GM21825 (cell line): ENCODE results near the gene PRCD.

Experiments
- ATAC-seq: cut with Tn5 transposase; IDR thresholded peaks from one replicate; pipeline ENCODE4 v1.9.1; 2021; ENCODE audit warnings: mild to moderate bottlenecking, moderate library complexity; ENCODE audit not compliant: unreplicated experiment

Gene PRCD

DNA sequence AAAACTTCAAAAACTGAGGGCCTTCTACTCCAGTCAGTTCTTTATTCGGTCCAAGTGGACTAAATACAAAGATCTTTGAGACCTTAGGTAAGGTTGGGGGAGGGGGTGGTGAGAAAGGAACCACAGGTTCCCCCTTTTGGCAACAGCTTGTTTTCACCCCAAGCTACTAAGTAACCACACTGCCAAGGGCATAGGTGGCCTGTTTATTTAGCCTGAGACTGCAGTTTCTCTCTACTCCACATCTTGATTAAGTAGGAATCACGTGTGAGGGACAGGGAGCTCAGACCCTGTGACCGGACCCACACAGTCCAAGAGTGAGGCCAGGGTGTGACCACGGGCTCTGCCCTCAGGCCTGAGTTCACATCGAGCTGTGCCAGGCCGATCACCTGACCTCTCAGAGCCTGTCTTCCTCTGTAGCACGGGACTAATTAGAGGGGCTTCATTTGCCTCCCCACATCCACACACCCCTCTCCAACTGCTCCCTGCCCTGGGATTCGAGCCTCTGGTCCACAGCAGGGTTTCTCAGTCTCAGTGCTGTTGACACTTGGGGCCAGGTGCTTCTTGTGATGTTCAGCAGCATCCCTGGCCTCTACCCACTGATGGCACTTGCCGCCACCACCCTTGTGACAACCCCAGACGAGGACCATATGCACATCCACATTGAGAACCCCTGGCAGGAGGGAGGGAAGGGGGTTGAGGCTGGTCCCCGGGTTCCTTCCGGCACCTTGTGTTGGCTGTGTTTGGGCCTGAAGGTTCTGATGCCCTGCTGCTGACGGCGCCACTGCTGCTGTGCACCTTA is 28.0 kb downstream of the PRCD start:
- ATAC-seq, result no peak

DNA sequence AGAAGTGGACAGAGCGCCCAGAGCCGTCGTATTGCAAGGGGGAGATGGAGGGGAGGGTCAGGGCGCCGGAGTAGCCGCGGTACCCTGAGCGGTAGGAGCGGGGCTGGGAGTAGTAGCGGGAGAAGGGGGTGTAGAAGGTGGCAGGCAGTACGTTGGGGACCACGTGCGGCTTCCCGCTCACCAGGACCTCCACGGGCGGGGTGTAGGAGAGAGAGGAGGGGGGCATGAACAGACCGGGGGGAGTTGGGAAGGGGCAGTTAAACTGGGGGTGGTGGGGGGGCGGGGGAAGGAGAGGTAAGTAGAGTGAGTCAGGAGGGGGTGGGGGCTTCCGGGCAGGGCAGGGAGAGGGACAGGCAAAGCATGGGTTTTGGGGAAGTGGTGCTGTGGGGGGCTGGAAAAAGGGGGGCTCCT is 29.0 kb downstream of the PRCD start:
- no peak for ATAC-seq

DNA sequence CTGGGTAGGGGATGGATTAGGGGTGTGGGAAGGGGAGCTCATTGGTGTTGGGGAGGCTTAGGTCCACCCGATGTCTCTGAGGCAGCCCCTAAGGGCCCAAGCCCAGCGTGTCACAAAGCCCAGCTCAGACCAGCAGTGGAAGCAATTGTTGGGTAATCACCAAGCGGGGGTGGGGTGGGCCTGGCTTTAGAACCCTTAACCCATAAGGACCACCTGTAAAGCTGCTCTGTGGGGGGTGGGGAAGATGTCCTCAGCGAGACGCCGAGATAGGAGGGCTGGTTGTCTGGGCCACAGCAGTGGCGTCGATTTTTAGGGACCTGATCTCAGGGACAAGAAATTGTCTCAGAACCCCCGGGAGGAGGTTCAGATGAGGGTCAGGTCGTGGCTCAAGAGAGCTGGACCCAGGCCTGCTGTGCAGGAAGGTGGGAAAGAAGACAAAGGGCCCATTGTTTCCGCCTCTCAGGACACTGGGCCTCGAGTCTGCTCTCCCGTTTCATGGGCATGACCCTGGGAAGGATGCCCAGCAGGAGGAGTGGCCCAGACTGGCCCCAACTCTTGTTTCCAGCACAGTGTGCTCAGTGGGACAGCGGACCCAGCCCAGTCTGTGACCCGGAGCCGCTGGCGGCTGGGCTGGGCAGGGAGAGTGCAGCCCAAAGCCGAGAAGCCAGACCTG is 29.9 kb downstream of the PRCD start:
- ATAC-seq, result no peak

DNA sequence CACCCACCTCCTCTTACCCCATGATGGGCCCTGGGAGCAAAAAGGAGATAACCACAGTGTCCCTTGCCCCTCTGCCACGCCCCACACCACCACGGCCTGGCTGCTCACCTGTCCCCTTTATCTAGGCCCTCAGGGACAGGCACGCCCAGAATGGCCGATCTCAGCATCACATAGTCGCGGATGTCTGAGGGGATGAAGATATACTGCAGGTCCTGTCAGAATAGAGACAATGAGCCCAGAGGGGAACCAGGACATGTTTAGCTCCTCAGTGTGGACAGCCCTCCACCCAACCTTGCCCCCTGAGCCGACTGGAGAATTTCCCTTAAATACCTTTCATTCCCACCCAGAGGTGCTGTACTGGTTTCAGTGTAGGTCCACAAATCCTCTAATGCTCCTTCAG is 30.6 kb downstream of the PRCD start:
- ATAC-seq, result no peak

DNA sequence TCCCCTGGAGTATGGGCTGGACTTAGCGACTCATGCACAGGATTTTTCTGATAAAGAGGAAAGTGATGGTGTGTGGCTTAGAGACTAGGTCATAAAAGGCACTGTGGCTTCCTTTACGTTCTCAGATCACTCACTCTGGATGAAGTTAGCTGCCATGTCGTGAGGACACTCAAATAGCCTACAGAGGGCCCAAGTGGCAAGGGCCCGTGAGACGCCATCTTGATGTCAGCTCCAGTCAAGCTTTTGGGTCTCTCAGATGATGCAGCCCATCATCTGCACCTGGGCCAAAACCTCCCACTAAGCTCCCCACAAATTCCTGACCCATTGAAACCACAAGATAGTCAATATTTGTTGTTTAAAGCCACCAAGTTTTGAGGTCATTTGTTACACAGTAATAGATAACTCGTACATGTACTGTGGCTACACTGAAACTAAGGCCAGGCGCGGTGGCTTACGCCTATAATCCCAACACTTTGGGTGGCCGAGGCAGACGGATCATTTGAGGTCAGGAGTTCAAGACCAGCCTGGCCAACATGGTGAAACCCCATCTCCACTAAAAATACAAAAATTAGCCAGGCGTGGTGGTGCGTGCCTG is 31.1 kb downstream of the PRCD start:
- ATAC-seq, result no peak

DNA sequence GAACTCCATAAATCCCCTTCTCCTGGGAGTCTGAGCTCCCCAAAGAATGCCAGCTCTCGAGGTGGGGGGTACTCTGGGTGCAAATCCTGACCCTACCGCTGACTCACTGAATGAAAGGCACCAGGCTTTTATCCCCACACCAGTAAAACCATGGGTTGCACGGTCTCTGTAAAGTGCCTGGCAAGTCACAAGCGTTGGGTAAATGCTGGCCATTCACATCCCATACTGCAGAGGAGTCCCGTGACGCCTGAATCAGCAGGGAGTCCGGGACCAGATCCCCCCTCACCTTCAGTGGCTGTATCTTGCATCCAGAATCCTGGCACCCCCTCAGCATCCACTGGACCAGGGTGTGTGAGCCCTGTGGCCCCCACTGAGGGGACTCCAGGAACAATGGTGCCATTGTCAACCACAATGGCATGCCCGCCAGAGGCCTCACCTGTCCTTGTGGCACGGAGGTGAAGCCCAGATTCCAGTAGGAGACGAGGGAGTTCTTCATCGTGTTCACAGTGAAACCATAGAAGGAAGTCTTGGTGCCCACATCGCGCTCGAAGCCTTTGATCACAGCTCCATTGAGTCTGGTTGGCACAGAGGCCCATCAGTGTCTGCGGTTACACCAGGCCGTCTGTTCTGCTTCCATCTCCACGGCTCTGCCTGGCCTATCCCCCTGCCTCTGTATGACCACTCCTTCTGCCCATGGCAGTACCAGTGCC is 32.5 kb downstream of the PRCD start:
- no peak for ATAC-seq

DNA sequence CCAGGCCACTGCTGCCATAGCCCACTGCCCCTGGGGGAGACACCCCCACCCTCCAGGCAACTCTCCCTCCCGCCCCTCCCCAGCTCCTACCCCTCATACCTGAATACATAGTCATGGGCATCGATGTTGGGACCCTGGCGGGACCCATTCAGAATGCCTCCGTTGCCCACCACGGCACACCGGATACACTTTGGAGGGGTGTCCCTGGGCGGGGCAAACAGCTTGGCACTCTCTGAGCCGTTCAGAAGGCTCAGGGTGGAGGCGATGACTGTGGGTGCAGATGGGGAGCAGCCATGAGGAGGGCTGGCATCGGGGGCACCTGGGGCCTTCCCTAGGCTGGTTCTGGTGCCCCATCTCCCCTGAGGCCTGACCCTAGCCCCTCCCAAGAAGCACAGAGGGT is 33.3 kb downstream of the PRCD start:
- ATAC-seq, result no peak

DNA sequence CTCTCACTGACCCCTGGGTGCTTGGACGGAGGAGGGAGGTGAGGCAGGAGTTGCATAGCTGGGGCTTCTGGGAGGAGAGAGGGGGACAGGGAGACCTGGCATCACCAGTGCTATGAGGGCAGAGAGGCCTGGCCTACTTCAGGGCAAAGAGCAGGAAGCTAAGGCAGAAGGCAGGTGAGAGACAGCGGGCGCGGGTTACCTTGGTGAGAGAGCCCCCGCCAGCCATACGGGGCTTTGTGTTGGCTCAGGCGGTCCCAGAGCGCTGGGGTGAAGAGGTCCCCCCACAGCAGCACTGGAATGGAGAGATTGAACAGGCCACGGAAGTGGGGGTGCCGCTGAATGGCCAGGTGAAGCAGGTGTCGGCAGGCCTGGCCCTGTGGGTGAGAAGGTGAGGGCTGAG is 34.3 kb downstream of the PRCD start:
- ATAC-seq, result no peak

DNA sequence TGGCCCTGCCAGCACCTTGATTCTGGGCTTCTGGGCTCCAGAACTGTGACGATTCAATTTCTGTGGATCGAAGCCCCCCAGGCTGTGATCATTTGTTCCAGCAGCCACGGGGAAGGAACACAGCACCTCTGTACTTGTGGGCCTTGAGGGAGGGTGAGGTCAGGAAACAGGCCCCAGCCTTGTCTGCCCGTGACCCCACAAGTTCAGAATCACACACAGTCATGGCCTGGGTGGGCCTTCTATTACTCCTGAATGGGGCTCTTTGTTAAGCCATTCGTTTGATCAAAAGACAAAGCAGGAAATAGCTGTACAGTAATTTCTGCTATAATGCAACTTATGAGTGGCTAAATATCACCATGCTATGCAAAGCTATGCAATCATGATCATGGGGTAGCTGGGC is 35.7 kb downstream of the PRCD start:
- ATAC-seq, result no peak

DNA sequence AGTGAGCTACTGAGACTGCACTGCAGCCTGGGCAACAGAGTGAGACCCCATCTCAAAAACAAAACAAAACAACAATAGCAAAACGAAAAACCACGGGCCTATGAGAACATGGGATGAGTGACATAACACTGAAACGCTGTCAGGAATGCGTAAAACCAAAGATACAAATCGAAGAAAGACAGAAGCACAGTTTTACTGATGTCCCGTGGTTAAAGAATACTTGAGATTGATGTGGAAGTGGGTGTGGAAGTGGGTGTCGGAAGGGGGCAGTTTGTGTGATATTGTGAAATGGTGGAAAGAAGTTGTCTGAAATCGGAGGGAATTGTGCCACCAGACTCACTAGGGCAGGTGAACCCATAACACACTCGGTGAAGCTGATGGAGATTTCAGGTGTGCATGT is 36.3 kb downstream of the PRCD start:
- no peak for ATAC-seq

DNA sequence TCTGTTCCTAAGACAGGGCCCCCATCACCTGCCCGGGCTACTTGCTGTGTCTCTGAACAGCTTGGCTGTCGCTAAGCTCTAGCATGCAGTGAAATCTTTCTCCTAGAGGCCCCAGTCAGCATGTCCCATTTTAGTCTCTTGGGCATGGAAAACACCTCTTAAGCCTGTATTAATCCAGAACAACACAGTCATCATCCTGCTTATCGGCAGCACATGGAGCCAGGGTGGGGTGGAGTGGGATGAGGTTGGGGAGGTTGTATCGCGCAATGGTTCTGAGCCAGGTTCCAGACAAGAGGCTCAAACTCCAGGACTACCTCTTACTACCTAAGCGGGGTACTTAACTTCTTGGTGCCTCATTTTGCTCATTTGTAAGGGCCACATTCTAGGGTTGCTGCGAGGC is 38.0 kb downstream of the PRCD start:
- ATAC-seq, result no peak

DNA sequence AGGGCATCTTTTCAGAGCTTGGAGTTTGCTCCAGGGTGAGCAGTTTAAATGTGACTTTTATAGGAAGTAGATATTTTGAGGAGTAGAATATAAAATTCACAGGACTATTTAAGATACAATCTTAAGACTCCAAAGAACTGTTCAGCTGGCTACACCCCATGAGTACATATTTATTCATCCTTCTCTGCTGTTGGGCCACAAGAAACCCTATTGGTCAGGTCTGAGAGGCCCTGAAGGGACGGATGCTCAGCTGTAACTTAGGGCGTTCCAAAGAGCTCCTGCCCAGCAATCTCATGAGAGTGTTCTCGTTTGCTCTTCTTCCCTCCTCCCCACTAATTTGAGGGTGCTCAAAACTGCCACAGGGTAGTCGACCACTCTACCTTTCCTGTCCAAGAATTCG is 38.5 kb downstream of the PRCD start:
- no peak for ATAC-seq

DNA sequence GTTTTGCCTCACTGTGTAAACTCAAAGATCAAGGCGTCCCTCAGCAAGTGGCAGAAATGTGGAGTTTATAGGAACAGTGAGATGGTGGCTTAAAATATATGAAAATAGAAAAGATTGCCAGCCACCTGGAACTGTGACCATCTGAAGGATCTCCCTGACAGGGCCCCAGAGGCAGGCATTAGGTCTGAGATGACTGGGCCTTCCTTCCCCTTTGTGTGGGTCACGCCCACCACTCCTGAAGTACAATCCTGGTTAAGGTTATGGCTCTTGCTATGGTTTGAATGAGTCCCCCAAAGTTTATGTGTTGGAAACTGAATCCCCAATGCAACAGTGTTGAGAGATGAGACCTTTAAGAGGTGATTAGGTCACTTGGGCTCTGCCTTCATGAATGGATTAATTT is 39.4 kb downstream of the PRCD start:
- no peak for ATAC-seq

DNA sequence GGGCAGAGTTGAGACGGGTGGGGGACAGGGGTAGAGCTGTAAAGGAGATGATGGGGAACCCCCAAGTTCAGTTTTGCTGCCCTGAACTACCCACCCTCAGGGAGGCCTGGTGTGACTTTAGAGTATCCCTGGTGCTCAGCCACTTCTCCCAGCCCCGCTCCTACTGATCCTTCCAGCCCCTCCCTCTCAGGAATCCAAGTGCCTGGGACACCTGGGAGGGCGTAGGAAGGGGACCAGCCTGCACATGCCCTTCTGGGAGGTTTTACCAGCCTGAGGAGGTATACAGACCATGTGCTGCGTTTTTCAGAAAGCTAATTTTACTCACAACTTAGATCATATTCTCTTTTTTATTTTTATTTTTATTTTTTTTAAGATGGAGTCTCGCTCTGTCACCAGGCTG is 41.7 kb downstream of the PRCD start:
- ATAC-seq, result no peak

DNA sequence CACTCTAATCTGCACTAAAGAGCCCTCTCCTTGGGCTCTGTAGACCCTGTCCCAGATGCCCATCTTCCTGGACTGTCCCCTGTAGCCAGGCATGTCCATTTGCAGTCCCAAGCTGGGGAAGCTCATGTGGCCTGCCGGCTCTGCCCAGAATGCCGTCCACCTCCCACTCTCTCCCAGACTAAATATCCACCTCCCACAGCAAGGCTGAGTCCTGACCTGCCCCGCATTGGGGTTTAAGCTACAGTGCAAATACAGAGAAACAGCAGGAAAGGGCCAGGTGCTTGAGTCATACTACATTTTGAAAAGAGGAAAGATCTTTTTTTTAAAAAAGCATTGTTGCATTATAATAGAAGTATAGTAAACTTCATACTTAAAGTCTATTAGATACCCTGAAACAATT is 42.8 kb downstream of the PRCD start:
- no peak for ATAC-seq

DNA sequence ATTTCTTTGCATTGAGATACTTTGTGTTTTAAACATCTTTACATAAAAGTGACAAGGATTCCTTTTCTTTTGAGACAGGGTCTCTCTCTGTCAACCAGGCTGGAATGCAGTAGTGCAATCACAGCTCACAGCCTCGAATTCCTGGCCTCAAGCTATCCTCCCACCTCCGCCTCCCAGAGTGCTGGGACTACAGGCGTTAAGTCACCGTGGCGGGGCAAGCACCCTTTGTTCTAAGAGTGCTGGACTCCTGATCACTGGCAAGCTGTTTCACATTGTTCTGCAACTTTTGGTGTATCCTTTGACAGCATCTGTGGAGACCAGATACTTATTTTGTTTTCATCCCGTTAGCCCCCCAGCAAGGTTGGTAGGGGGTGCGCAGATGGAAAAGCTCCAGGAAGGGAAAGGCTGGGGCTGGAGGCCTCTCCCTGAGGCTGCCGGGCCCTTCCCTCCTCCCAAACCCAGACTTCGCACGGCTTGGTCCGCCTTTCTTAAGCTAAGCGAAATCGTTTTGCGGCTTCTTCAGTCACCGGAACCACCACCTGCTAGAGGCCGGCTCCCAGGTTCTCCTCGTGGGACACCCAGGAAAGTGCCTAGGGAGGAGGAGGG is 44.7 kb downstream of the PRCD start:
- ATAC-seq, result no peak

DNA sequence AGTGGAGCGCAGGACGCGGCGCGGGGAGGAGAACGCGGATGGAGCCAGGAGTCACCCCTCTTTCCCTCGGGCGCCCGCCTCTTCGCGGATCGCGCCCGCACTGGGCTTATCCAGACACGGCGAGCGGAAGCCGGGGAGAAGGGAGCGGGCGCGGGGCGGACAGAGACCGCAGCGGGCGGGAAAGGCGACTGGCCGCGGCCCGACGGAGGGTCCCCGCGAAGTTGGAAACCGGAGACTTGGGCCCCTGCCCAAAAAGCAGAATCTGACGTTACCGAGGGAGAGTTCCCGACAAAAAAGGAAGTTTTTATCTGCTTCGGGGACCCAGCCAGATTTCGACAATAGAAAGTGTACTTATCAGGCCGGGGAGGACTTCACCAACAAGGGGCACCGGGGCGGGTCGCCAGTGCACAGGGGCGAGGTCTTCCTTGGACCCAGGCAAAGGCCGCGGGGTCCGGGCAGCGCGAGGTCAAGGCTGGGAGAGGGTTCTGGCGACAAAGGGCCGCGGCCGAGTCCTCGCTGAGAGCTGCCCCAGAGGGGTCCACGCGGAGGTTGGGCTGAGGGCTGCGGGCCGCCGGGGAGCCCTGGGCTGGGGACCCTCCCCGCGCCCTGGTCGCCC is 45.3 kb downstream of the PRCD start:
- ATAC-seq, result no peak

DNA sequence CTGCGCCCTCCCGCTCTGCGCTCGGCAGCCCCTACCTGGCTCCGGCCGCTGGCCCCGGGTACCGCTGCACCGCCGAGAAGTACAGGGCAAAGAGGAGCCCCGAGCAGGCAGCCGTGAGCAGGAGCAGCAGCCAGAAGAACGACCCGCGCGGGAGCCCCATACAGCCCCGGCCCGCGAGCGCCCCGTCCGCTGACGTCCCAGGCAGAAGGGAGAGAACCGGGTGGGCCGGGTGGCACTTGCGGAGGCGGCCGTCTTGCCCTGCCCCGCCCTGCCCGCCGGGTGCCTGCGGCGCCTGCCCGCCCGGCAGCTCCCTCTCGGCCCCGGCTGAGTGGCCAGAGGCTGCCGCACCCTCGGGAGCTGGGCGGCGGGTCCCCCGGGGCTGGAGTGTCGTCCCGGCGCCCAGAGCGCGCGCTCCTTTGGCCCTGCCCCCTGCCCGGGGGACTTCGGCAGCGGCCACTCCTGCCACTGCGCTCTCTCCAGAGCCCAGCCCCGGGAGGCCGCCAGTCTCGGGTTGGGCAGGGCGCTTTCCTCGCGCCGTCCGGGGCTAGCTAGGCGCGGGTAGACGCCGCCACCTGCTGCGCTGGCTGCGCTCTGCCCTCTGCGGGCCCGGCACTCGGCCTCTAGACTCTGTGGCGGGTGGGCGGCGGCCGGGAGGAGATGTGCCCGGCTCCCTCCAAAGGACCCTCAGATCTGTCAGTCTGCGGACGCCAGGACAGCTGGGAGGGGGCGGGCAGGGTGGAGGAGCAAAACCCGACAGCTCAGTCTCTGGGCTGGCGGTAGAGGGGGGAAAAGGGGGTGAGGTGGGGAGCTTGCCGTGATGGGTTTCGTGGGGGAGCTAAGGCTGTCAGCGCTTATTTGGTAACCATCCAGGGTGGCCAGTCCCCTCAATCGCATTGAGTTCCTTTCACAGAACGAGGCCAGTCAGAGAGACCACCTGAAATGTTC is 46.1 kb downstream of the PRCD start, which contains the start of gene ST6GALNAC2:
Gene ST6GALNAC2, minus strand, starts transcription at position 212 of the 945 bp plus-strand sequence. Its CDS starts 52 bp downstream, at position 160.
- ATAC-seq, result no peak

DNA sequence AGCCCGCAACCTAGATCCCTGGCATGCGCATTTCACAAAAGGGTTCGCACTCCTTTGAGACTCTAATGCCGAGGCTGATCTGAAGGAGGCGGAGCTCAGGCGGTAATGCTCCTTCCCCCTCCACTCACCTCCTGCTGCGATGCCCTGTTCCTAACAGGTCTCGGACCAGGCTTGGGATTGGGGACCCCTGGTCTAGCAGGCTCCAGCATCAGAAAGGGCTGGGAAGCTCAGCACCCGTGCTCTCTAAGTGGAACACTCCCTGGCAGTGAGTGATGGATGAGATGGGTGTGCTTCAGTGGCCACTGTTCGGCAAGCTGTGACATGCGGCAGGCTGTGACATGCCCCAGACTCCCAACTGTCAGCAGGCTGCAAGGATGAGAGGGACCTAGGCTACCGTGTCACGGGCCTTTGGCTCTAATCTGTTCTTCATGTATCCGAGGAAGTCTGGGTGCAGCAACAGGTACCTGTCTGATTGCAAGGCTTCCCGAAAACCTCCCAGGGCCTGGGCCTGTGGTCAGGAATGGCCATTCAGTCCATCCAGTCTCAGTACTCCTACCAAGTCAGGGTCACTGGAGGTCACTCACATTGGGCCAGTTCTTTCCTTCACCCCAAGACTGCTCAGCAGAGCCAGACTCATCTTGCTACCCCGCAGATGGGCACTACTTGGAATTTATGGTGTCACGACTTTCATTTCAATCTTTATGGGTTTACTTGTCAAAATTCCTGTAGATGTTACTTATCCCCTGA is 47.1 kb downstream of the PRCD start:
- no peak for ATAC-seq
